A549 (cell line): Measurements from ENCODE around the gene MRPL44. TPM values are rescaled to one million over a fixed set of nuclear protein-coding genes. Genes with fewer than 3 reads are reported as not detected.
A peak's percentile ranks its signal among the peaks of the same experiment; 100 is the strongest.

Source experiments
- ATAC-seq, 2 experiments: fragments of 200-7000 bp in 1 of 2; fragments of >200 bp in 1 of 2; cut with Nextera tagmentation in 1 of 2; cut with Tn5 transposase in 1 of 2; 3 replicates each; pipeline versions ENCODE4 v1.8.0 to v1.9.1; 2018 to 2020; ENCODE audit warnings: mild to moderate bottlenecking in 1 of 2, moderate library complexity in 1 of 2
- CTCF ChIA-PET: fragments of 300-600 bp; sonication (Branson Sonifier 250); formaldehyde crosslinking; extraction: SDS; loops from one replicate; lab custom pipeline; 2021; ENCODE audit warnings: antibody characterized with exemption, inconsistent platforms; lab: Yijun Ruan, JAX
- POLR2A ChIA-PET: fragments of 350-600 bp; formaldehyde crosslinking; extraction: SDS; loops from one replicate; lab custom pipeline; 2021; ENCODE audit warnings: antibody characterized with exemption, inconsistent platforms; lab: Yijun Ruan, JAX
- DNase-seq, 2 experiments: peaks; one replicate each; pipeline versions ENCODE4 v3.0.0 to v3.0.0-alpha.2; 2011 to 2016; ENCODE audit warnings: low read depth in 1 of 2, low spot score in 1 of 2
- FAIRE-seq: peaks from 2 replicates; lab custom pipeline; 2011; peaks lifted over from hg19 to GRCh38; lab: Jason Lieb, UNC
- H3K27ac ChIP-seq, 2 experiments: fragments of >200 bp; sonication (Bioruptor Twin); formaldehyde crosslinking; 3 replicates each; pipeline ENCODE4 v1.5.1; 2016 to 2017
- H3K4me1 ChIP-seq: fragments of >200 bp; sonication (Bioruptor Twin); formaldehyde crosslinking; 3 replicates; pipeline ENCODE4 v1.6.1; 2016
- H3K4me2 ChIP-seq: fragments of >200 bp; sonication (Bioruptor Twin); formaldehyde crosslinking; 3 replicates; pipeline ENCODE4 v1.6.1; 2016
- H3K4me3 ChIP-seq: fragments of >200 bp; sonication (Bioruptor Twin); formaldehyde crosslinking; 3 replicates; pipeline ENCODE4 v1.5.1; 2016
- H3K9me3 ChIP-seq: fragments of >200 bp; sonication (Bioruptor Twin); formaldehyde crosslinking; 3 replicates; pipeline ENCODE4 v1.6.1; 2016
- BHLHE40 ChIP-seq: IDR thresholded peaks from 2 replicates; pipeline ENCODE4 v1.6.1; 2012; ENCODE audit warnings: low read depth, low read length, inconsistent platforms
- CBX2 ChIP-seq: fragments of 200-600 bp; sonication (generic); IDR thresholded peaks from 2 replicates; pipeline ENCODE4 v1.6.1; 2016; ENCODE audit warnings: low read depth, mild to moderate bottlenecking, borderline replicate concordance
- CHD2 ChIP-seq: fragments of 150-350 bp; IDR thresholded peaks from 2 replicates; pipeline ENCODE4 v1.6.1; 2014; ENCODE audit warnings: low read length; ENCODE audit not compliant: partially characterized antibody
- EHF ChIP-seq: fragments of 250-450 bp; sonication (Bioruptor Pico); IDR thresholded peaks from 2 replicates; pipeline ENCODE4 v1.5.0; 2020; ENCODE audit warnings: mild to moderate bottlenecking
- EHMT2 ChIP-seq: fragments of 200-600 bp; sonication (generic); IDR thresholded peaks from 2 replicates; pipeline ENCODE4 v1.6.1; 2016; ENCODE audit warnings: antibody characterized with exemption, low read depth, mild to moderate bottlenecking, moderate library complexity
- ESRRA ChIP-seq: fragments of 150-350 bp; IDR thresholded peaks from 2 replicates; pipeline ENCODE4 v1.6.1; 2014; ENCODE audit warnings: mild to moderate bottlenecking, low read length, borderline replicate concordance
- FOSL2 ChIP-seq, 2 experiments: fragments of 450-650 bp in 1 of 2; fragments of >200 bp in 1 of 2; sonication (Bioruptor Twin) in 1 of 2; formaldehyde crosslinking; IDR thresholded peaks; 2 replicates each; pipeline versions ENCODE4 v1.5.0 to v1.6.1; 2016 to 2020; ENCODE audit warnings: mild to moderate bottlenecking in 1 of 2, moderate library complexity in 1 of 2
- GATA3 ChIP-seq: IDR thresholded peaks from 2 replicates; pipeline ENCODE4 v1.6.1; 2012; ENCODE audit warnings: borderline replicate concordance
- HOXB5 ChIP-seq: fragments of 250-450 bp; sonication (Bioruptor Pico); IDR thresholded peaks from 2 replicates; pipeline ENCODE4 v1.5.0; 2020; ENCODE audit warnings: mild to moderate bottlenecking, moderate library complexity
- JUN ChIP-seq, 2 experiments: fragments of >200 bp; sonication (Bioruptor Twin); formaldehyde crosslinking; IDR thresholded peaks; 2 replicates in 1 of 2; 3 replicates in 1 of 2; pipeline ENCODE4 v1.6.1; 2016 to 2017
- KDM5A ChIP-seq: fragments of 200-600 bp; sonication (generic); IDR thresholded peaks from 2 replicates; pipeline ENCODE4 v1.6.1; 2016; ENCODE audit warnings: antibody characterized with exemption, mild to moderate bottlenecking
- NPAS2 ChIP-seq: fragments of 250-450 bp; sonication (Bioruptor Pico); IDR thresholded peaks from 2 replicates; pipeline ENCODE4 v1.8.0; 2022; ENCODE audit warnings: mild to moderate bottlenecking, moderate library complexity, borderline replicate concordance
- RAD21 ChIP-seq, 2 experiments: fragments of >200 bp in 1 of 2; sonication (Bioruptor Twin) in 1 of 2; formaldehyde crosslinking in 1 of 2; IDR thresholded peaks in 1 of 2; conservative IDR thresholded peaks in 1 of 2; 2 replicates in 1 of 2; 3 replicates in 1 of 2; pipeline ENCODE4 v1.6.1; 2012 to 2018; ENCODE audit warnings: inconsistent platforms in 1 of 2
- RCOR1 ChIP-seq: fragments of 150-350 bp; IDR thresholded peaks from 2 replicates; pipeline ENCODE4 v1.6.1; 2014; ENCODE audit warnings: antibody characterized with exemption, low read length, low read depth
- SMC3 ChIP-seq: fragments of >200 bp; sonication (Bioruptor Twin); formaldehyde crosslinking; IDR thresholded peaks from 3 replicates; pipeline ENCODE4 v1.6.1; 2018; ENCODE audit warnings: inconsistent platforms
- TFCP2L1 ChIP-seq: fragments of 250-450 bp; sonication (Bioruptor Pico); IDR thresholded peaks from 2 replicates; pipeline ENCODE4 v1.5.0; 2021; ENCODE audit warnings: mild to moderate bottlenecking
- ZNF302 ChIP-seq: fragments of 250-450 bp; sonication (Bioruptor Pico); IDR thresholded peaks from 2 replicates; pipeline ENCODE4 v1.9.0; 2021; ENCODE audit warnings: inconsistent platforms, mild to moderate bottlenecking, moderate library complexity
- WGBS: methylation state at CpG from one replicate; pipeline ENCODE4 v1.1.6; 2017; ENCODE audit errors: missing lambda C conversion rate; 5-methylcytosine and 5-hydroxymethylcytosine counted together
- polyA plus RNA-seq, 4 experiments: library from polyadenylated mRNA; depleted of rRNA in 3 of 4; stranded (reverse); fragments of >200 nt; fragmentation: RNase III in 1 of 4; extraction: RNeasy Plus Mini Kit Qiagen cat#74134 plus additional on column Dnase treatment in 1 of 4; gene quantifications; 2 replicates in 3 of 4; 3 replicates in 1 of 4; pipeline ENCODE4 v1.2.3, GENCODE V29; 2011 to 2017
- TF ChIP-seq, protein P1 (sequence below): fragments of 450-650 bp; IDR thresholded peaks from 2 replicates; pipeline ENCODE4 v1.6.1; 2014; ENCODE audit warnings: antibody characterized with exemption
- TF ChIP-seq, protein P2 (sequence below): fragments of >200 bp; sonication (Bioruptor Twin); formaldehyde crosslinking; IDR thresholded peaks from 3 replicates; pipeline ENCODE4 v1.5.1; 2016
- TF ChIP-seq, protein P3 (sequence below): fragments of 250-450 bp; sonication (Bioruptor Pico); IDR thresholded peaks from 2 replicates; pipeline ENCODE4 v1.5.0; 2021; ENCODE audit warnings: mild to moderate bottlenecking, moderate library complexity, borderline replicate concordance
- TF ChIP-seq, protein P4 (sequence below): fragments of 200-600 bp; sonication (generic); IDR thresholded peaks from 2 replicates; pipeline ENCODE4 v1.6.1; 2016; ENCODE audit warnings: antibody characterized with exemption, mild to moderate bottlenecking, moderate library complexity
- TF ChIP-seq, protein P5 (sequence below): fragments of 150-350 bp; IDR thresholded peaks from 2 replicates; pipeline ENCODE4 v1.6.1; 2014; ENCODE audit warnings: low read depth, mild to moderate bottlenecking, low read length

The MRPL44 gene
- polyA plus RNA-seq, 2 of the 4 experiments (the other 2 are of a cell fraction): 39.0 to 39.2 TPM

DNA sequence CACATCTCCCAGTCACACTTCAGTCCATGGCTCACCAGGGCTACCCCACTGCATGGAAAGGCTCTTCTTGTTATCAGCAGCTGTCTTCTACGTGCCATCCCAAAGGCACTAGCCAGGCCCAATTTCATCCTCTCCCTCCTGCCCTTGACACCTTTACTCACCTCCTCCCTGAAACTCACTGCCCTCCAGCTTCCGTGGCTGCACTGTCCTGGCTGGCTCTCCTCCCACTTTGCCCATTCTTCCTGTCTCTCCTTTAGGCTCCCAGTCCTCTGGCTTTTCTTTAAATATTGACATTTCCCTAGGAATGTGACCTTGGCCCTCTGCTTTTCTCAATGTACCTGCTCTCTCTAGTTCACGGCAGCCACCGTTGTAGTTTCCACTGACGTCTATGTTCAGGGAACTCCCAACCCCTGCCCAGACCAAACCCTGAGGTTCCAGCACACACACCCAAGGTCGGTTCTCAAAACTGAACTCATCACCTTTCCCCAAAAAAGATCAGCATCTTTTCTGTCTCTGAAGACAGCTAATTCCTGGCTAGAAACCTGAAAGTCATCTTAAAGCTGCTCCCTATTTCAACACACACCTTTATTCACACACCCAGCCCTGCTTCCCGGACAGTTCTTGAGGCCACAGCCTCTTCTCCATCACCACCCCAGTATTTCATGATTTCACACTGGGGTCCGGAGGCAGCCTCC lies 48.8 kb upstream of the MRPL44 start:
- Histone ChIP-seq H3K4me1 (peaks cover 27% of the 10 kb centered on the region), H3K4me2 (peak overlapping the region; percentile 68), H3K27ac (peak overlapping the region; percentile 7 to 26; a peak in 4 of 6 replicates), H3K9me3 (no peaks in the 10 kb centered on the region)
- ATAC-seq: peak; percentile 50 to 79
- FAIRE-seq: no peak
- POLR2A ChIA-PET: interaction anchor here (0.6 kb wide), 2 partner anchors 12 to 71 kb away, joined by 3 to 8 read pairs; no protein-coding TSS in a partner anchor
- TF ChIP-seq RCOR1 (no peak), CHD2 (no peak), NPAS2 (CRISPR knock-in tag) (no peak), KDM5A (no peak), EHMT2 (no peak)
- TF ChIP-seq, protein P1, sequence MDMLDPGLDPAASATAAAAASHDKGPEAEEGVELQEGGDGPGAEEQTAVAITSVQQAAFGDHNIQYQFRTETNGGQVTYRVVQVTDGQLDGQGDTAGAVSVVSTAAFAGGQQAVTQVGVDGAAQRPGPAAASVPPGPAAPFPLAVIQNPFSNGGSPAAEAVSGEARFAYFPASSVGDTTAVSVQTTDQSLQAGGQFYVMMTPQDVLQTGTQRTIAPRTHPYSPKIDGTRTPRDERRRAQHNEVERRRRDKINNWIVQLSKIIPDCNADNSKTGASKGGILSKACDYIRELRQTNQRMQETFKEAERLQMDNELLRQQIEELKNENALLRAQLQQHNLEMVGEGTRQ: no peak
- TF ChIP-seq, protein P2, sequence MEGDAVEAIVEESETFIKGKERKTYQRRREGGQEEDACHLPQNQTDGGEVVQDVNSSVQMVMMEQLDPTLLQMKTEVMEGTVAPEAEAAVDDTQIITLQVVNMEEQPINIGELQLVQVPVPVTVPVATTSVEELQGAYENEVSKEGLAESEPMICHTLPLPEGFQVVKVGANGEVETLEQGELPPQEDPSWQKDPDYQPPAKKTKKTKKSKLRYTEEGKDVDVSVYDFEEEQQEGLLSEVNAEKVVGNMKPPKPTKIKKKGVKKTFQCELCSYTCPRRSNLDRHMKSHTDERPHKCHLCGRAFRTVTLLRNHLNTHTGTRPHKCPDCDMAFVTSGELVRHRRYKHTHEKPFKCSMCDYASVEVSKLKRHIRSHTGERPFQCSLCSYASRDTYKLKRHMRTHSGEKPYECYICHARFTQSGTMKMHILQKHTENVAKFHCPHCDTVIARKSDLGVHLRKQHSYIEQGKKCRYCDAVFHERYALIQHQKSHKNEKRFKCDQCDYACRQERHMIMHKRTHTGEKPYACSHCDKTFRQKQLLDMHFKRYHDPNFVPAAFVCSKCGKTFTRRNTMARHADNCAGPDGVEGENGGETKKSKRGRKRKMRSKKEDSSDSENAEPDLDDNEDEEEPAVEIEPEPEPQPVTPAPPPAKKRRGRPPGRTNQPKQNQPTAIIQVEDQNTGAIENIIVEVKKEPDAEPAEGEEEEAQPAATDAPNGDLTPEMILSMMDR: no peak
- TF ChIP-seq, all 56 proteins: peak for 0
- H3K4me3 ChIP-seq: no peak overlapping the region
- CTCF ChIA-PET: interaction anchor here (1.3 to 2.4 kb wide), 2 partner anchors 70 to 376 kb away, joined by 4 to 8 read pairs; no protein-coding TSS in a partner anchor
- WGBS: 25% methylated on average over 8 of the region's 8 CpGs
- peak in 1 of 2 experiments; percentile 35 for DNase-seq

DNA sequence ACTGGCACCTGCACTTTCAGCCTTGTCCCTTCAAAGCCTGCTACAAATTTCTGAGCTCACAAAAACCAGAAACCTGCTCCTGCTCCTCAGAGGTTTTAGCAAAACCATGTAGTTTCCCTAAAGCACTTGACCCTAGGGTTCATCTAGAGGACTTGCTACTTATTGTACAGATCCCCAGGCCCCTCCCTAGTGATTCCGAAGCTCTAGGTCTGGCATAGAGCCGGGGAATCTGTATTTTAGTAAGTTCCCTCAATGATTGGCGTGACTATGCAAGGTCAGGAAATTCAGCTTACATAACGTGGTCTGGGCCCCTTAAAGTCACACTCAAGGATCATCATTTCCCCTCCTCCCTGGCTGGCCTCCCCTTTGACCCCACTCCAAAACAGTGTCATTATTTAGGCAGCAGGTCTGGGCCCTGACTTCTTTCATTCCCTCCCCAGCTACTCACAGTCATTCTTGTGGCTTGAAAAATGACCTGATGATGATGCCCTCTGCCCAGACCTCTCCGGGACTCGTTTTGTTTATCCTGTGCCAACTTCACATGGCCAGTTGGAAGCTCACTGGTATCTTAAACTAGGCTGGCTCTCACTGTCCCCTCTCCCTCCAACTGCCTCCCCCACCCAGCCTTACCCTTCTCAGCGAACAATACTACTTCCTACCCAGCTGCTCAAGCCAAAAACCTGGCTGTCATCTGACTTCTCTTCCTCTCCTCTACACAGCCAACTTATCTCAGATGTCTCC lies 48.1 kb upstream of the MRPL44 start:
- no peak for FAIRE-seq
- H3K27ac ChIP-seq: peak overlapping the region; percentile 7 to 26; a peak in 4 of 6 replicates
- CTCF ChIA-PET: interaction anchor here (1.3 to 2.4 kb wide), 2 partner anchors 71 to 375 kb away, joined by 4 to 8 read pairs; no protein-coding TSS in a partner anchor
- peak in 1 of 2 experiments; percentile 26; a peak in 4 of 6 replicates for ATAC-seq
- DNase-seq: peak in 1 of 2 experiments; percentile 10
- peaks cover 27% of the 10 kb centered on the region for H3K4me1 ChIP-seq
- WGBS: 57% methylated on average over 7 of the region's 7 CpGs
- TF ChIP-seq, protein P3, sequence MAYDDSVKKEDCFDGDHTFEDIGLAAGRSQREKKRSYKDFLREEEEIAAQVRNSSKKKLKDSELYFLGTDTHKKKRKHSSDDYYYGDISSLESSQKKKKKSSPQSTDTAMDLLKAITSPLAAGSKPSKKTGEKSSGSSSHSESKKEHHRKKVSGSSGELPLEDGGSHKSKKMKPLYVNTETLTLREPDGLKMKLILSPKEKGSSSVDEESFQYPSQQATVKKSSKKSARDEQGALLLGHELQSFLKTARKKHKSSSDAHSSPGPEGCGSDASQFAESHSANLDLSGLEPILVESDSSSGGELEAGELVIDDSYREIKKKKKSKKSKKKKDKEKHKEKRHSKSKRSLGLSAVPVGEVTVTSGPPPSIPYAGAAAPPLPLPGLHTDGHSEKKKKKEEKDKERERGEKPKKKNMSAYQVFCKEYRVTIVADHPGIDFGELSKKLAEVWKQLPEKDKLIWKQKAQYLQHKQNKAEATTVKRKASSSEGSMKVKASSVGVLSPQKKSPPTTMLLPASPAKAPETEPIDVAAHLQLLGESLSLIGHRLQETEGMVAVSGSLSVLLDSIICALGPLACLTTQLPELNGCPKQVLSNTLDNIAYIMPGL (CRISPR knock-in tag): no peak
- TF ChIP-seq EHF (CRISPR knock-in tag) (no peak), CBX2 (no peak), TFCP2L1 (CRISPR knock-in tag) (no peak), SMC3 (no peak), RAD21 (conservative IDR thresholded peaks at IDR 0.05 in 1 of 2, IDR thresholded peaks at IDR 0.05 in 1 of 2) (no peak), JUN (IDR thresholded peaks at IDR 0.05) (no peak), ESRRA (no peak), HOXB5 (CRISPR knock-in tag) (no peak), GATA3 (no peak), FOSL2 (IDR thresholded peaks at IDR 0.05) (no peak), FOSL2 (CRISPR knock-in tag; IDR thresholded peaks at IDR 0.05) (no peak), ZNF302 (CRISPR knock-in tag) (no peak), BHLHE40 (no peak)
- TF ChIP-seq, protein P4, sequence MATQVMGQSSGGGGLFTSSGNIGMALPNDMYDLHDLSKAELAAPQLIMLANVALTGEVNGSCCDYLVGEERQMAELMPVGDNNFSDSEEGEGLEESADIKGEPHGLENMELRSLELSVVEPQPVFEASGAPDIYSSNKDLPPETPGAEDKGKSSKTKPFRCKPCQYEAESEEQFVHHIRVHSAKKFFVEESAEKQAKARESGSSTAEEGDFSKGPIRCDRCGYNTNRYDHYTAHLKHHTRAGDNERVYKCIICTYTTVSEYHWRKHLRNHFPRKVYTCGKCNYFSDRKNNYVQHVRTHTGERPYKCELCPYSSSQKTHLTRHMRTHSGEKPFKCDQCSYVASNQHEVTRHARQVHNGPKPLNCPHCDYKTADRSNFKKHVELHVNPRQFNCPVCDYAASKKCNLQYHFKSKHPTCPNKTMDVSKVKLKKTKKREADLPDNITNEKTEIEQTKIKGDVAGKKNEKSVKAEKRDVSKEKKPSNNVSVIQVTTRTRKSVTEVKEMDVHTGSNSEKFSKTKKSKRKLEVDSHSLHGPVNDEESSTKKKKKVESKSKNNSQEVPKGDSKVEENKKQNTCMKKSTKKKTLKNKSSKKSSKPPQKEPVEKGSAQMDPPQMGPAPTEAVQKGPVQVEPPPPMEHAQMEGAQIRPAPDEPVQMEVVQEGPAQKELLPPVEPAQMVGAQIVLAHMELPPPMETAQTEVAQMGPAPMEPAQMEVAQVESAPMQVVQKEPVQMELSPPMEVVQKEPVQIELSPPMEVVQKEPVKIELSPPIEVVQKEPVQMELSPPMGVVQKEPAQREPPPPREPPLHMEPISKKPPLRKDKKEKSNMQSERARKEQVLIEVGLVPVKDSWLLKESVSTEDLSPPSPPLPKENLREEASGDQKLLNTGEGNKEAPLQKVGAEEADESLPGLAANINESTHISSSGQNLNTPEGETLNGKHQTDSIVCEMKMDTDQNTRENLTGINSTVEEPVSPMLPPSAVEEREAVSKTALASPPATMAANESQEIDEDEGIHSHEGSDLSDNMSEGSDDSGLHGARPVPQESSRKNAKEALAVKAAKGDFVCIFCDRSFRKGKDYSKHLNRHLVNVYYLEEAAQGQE: no peak
- TF ChIP-seq, protein P5, sequence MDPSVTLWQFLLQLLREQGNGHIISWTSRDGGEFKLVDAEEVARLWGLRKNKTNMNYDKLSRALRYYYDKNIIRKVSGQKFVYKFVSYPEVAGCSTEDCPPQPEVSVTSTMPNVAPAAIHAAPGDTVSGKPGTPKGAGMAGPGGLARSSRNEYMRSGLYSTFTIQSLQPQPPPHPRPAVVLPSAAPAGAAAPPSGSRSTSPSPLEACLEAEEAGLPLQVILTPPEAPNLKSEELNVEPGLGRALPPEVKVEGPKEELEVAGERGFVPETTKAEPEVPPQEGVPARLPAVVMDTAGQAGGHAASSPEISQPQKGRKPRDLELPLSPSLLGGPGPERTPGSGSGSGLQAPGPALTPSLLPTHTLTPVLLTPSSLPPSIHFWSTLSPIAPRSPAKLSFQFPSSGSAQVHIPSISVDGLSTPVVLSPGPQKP: no peak
- no peak overlapping the region for H3K4me3 ChIP-seq
- no peaks in the 10 kb centered on the region for H3K9me3 ChIP-seq
- peak overlapping the region; percentile 68 for H3K4me2 ChIP-seq
- POLR2A ChIA-PET: interaction anchor here (0.6 to 1.3 kb wide), 2 partner anchors 13 to 35 kb away, joined by 3 to 8 read pairs; no protein-coding TSS in a partner anchor
